Neuronal stem cell (in vitro differentiated cells): ENCODE data around the gene SYNPR.

ENCODE experiments used
- DNase-seq: peaks from one replicate; pipeline ENCODE4 v3.0.0-alpha.2; 2013; ENCODE audit warnings: low spot score
- H2AFZ ChIP-seq: one replicate; pipeline ENCODE4 v1.6.1; 2013; ENCODE audit warnings: mild to moderate bottlenecking, low read length, inconsistent platforms
- H2AK5ac ChIP-seq: 2 replicates; pipeline ENCODE4 v1.6.1; 2013; ENCODE audit warnings: low read depth, mild to moderate bottlenecking, inconsistent platforms, low read length, moderate library complexity, mixed read lengths
- H2BK120ac ChIP-seq: 2 replicates; pipeline ENCODE4 v1.6.1; 2013; ENCODE audit warnings: low read depth, mild to moderate bottlenecking, inconsistent platforms, low read length, moderate library complexity, mixed read lengths
- H2BK12ac ChIP-seq: one replicate; pipeline ENCODE4 v1.6.1; 2013; ENCODE audit warnings: low read length, inconsistent platforms
- H2BK15ac ChIP-seq: 2 replicates; pipeline ENCODE4 v1.6.1; 2013; ENCODE audit warnings: mild to moderate bottlenecking, low read length, inconsistent platforms, mixed read lengths
- H2BK5ac ChIP-seq: one replicate; pipeline ENCODE4 v1.6.1; 2013; ENCODE audit warnings: inconsistent platforms, mild to moderate bottlenecking, low read length, moderate library complexity
- H3K14ac ChIP-seq: one replicate; pipeline ENCODE4 v1.6.1; 2013; ENCODE audit warnings: low read length, inconsistent platforms
- H3K18ac ChIP-seq: 2 replicates; pipeline ENCODE4 v1.6.1; 2013; ENCODE audit warnings: low read length, inconsistent platforms
- H3K23ac ChIP-seq: 2 replicates; pipeline ENCODE4 v1.6.1; 2013; ENCODE audit warnings: low read depth, mild to moderate bottlenecking, mixed read lengths, low read length, inconsistent platforms; ENCODE audit not compliant: poor library complexity
- H3K27ac ChIP-seq: replicated peaks from 3 replicates; pipeline ENCODE4 v1.5.1; 2013; ENCODE audit warnings: low read length, inconsistent platforms
- H3K27me3 ChIP-seq, 3 experiments: 2 replicates each; pipeline ENCODE4 v1.6.1; 2013; ENCODE audit warnings: low read length in 3 of 3, mild to moderate bottlenecking in 2 of 3, inconsistent platforms in 1 of 3, low read depth in 1 of 3, mixed read lengths in 1 of 3, moderate library complexity in 1 of 3; ENCODE audit not compliant: control insufficient read depth in 3 of 3, insufficient read depth in 3 of 3
- H3K36me3 ChIP-seq, 2 donors: replicated peaks in 1 of 2; 2 replicates each; pipeline ENCODE4 v1.6.1; 2013; ENCODE audit warnings: low read length in 2 of 2; ENCODE audit not compliant: control insufficient read depth in 2 of 2, insufficient read depth in 2 of 2
- H3K4ac ChIP-seq: 2 replicates; pipeline ENCODE4 v1.6.1; 2013; ENCODE audit warnings: inconsistent platforms, mild to moderate bottlenecking, low read length, moderate library complexity
- H3K4me1 ChIP-seq, 2 donors: 1 replicate in 1 of 2; 2 replicates in 1 of 2; pipeline ENCODE4 v1.6.1; 2013; ENCODE audit warnings: low read length in 2 of 2, low read depth in 1 of 2; ENCODE audit not compliant: control insufficient read depth in 2 of 2, insufficient read depth in 1 of 2
- H3K4me2 ChIP-seq: one replicate; pipeline ENCODE4 v1.6.1; 2013; ENCODE audit warnings: mild to moderate bottlenecking, low read length, inconsistent platforms; ENCODE audit not compliant: insufficient read depth, poor library complexity, severe bottlenecking
- H3K4me3 ChIP-seq, 2 donors: 2 replicates each; pipeline ENCODE4 v1.5.1; 2013; ENCODE audit warnings: low read length in 2 of 2, mild to moderate bottlenecking in 2 of 2, inconsistent platforms in 1 of 2, moderate library complexity in 1 of 2
- H3K79me1 ChIP-seq: one replicate; pipeline ENCODE4 v1.6.1; 2013; ENCODE audit warnings: low read depth, mild to moderate bottlenecking, inconsistent platforms, low read length, moderate library complexity
- H3K9ac ChIP-seq: one replicate; pipeline ENCODE4 v1.6.1; 2013; ENCODE audit warnings: mild to moderate bottlenecking, low read depth, low read length, inconsistent platforms; ENCODE audit not compliant: poor library complexity
- H3K9me3 ChIP-seq, 2 donors: replicated peaks in 1 of 2; 2 replicates each; pipeline versions ENCODE3 to v1.6.1; 2013; ENCODE audit warnings: low read length in 2 of 2, mild to moderate bottlenecking in 2 of 2, inconsistent platforms in 1 of 2, low read depth in 1 of 2, mixed read lengths in 1 of 2, moderate library complexity in 1 of 2; ENCODE audit not compliant: control insufficient read depth in 2 of 2, insufficient read depth in 1 of 2
- H4K8ac ChIP-seq: one replicate; pipeline ENCODE4 v1.6.1; 2013; ENCODE audit warnings: low read depth, mild to moderate bottlenecking, inconsistent platforms, low read length, moderate library complexity
- H4K91ac ChIP-seq: one replicate; pipeline ENCODE4 v1.6.1; 2013; ENCODE audit warnings: low read length, low read depth, mild to moderate bottlenecking, inconsistent platforms; ENCODE audit not compliant: poor library complexity
- WGBS, 2 donors: extraction: QIAGEN DNeasy Blood & Tissue Kit; methylation state at CpG; one replicate each; pipeline ENCODE4 v1.1.7; 2013; ENCODE audit warnings: missing lambda C conversion rate in 2 of 2, mixed read lengths in 1 of 2; ENCODE audit not compliant: insufficient read length in 2 of 2, insufficient replicate concordance in 1 of 2; ENCODE audit errors: extremely low coverage in 2 of 2; 5-methylcytosine and 5-hydroxymethylcytosine counted together

Gene SYNPR

DNA sequence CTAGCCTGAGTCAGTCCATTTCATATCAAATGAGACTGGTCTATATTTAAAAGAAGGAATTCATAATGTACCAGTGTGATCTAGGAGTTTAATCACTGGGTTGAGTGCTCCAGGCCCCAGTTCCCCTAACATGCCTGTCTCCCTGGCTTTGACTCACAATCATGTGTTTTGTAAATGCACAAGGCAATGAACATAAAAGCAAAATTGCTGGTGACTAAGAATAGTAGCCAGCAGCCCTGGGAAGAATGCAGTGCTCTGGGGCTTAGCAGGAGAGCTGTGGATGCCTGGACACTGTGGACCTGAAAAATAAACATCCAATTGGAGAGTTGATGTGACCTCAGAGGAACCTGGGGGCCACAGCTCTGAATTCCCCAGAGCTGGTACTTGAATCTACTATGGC is 50.3 kb downstream of the SYNPR start:
- Histone ChIP-seq H3K27ac (no peak overlapping the region), H2BK5ac (no peak overlapping the region), H4K8ac (no peak overlapping the region), H2AK5ac (no peak overlapping the region), H3K4me1 (no peaks in the 10 kb centered on the region), H2BK120ac (no peak overlapping the region), H3K9me3 (no peaks in the 10 kb centered on the region), H3K79me1 (no peaks in the 10 kb centered on the region), H3K4me2 (no peak overlapping the region), H4K91ac (no peak overlapping the region), H3K27me3 (no peaks in the 10 kb centered on the region), H3K18ac (no peak overlapping the region), H3K9ac (no peak overlapping the region), H3K36me3 (no peaks in the 10 kb centered on the region), H2AFZ (no peak overlapping the region), H2BK15ac (no peak overlapping the region), H3K14ac (no peak overlapping the region), H2BK12ac (no peak overlapping the region), H3K4me3 (no peak overlapping the region), H3K4ac (no peak overlapping the region), H3K23ac (no peak overlapping the region)
- DNase-seq, result no peak

DNA sequence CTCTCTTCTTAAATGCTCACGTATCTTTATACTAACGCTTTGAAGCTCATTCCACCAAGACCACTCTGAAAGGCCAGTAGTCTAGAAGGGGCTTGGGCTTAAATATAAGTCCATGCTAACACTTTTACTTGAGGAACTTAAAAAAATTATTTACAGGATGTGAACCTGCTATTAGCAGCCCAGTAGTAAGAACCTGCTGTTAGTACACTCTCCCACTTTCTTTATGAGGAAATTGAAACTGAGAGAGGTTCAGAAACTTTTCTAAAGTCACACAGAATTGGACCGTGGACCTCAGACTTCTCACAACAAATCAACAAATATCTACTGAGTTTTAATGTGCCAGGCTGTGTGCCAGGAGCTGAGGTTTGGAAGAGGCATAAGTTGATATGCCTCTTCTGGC is 53.4 kb downstream of the SYNPR start:
- no peaks in the 10 kb centered on the region for H3K9me3 ChIP-seq
- H3K14ac ChIP-seq, result no peak overlapping the region
- no CpG with 5 or more reads among the region's 3 CpGs for WGBS, 2 donors
- H3K4me1 ChIP-seq, result no peaks in the 10 kb centered on the region
- no peak overlapping the region for H2AFZ ChIP-seq
- no peak overlapping the region for H2BK12ac ChIP-seq
- H3K23ac ChIP-seq, result no peak overlapping the region
- no peak overlapping the region for H2BK15ac ChIP-seq
- H3K9ac ChIP-seq, result no peak overlapping the region
- no peak overlapping the region for H2AK5ac ChIP-seq
- no peaks in the 10 kb centered on the region for H3K79me1 ChIP-seq
- H4K91ac ChIP-seq, result no peak overlapping the region
- no peak overlapping the region for H4K8ac ChIP-seq
- H3K4me3 ChIP-seq, result no peak overlapping the region
- H3K27me3 ChIP-seq, result no peaks in the 10 kb centered on the region
- no peak overlapping the region for H2BK120ac ChIP-seq
- H3K27ac ChIP-seq, result no peak overlapping the region
- no peak overlapping the region for H3K4me2 ChIP-seq
- H2BK5ac ChIP-seq, result no peak overlapping the region
- no peaks in the 10 kb centered on the region for H3K36me3 ChIP-seq
- H3K18ac ChIP-seq, result no peak overlapping the region
- no peak for DNase-seq
- no peak overlapping the region for H3K4ac ChIP-seq

DNA sequence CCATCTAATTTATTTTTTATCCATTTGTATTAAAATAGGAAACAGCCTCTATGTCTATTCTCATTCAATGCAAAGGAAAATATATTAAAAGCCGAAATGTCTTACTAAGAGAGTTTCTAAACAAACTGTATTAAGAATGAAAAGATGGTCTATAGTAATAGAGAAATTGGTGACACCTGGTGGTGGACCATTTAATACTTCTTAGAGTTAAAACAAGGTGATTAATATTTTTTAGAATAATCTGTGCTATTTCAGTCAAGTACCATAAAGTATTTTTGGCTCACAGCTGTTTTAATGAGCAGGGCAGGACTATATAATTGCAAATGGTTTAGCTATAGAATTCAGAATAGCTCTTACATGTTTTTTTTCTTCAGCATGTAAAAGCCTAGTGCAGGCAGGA is 55.7 kb downstream of the SYNPR start:
- H3K4ac ChIP-seq, result no peak overlapping the region
- no CpG with 5 or more reads among the region's 1 CpG for WGBS, 2 donors
- no peak overlapping the region for H2BK12ac ChIP-seq
- H3K79me1 ChIP-seq, result no peaks in the 10 kb centered on the region
- no peak overlapping the region for H3K4me3 ChIP-seq
- no peak overlapping the region for H3K9ac ChIP-seq
- no peak overlapping the region for H3K14ac ChIP-seq
- no peaks in the 10 kb centered on the region for H3K4me1 ChIP-seq
- no peak overlapping the region for H3K4me2 ChIP-seq
- H3K27me3 ChIP-seq, result no peaks in the 10 kb centered on the region
- H2BK5ac ChIP-seq, result no peak overlapping the region
- H3K23ac ChIP-seq, result no peak overlapping the region
- H3K27ac ChIP-seq, result no peak overlapping the region
- DNase-seq, result no peak
- no peak overlapping the region for H4K91ac ChIP-seq
- H3K18ac ChIP-seq, result no peak overlapping the region
- no peak overlapping the region for H2AFZ ChIP-seq
- H3K9me3 ChIP-seq, result no peaks in the 10 kb centered on the region
- no peak overlapping the region for H4K8ac ChIP-seq
- H2BK15ac ChIP-seq, result no peak overlapping the region
- H2AK5ac ChIP-seq, result no peak overlapping the region
- no peak overlapping the region for H2BK120ac ChIP-seq
- no peaks in the 10 kb centered on the region for H3K36me3 ChIP-seq

DNA sequence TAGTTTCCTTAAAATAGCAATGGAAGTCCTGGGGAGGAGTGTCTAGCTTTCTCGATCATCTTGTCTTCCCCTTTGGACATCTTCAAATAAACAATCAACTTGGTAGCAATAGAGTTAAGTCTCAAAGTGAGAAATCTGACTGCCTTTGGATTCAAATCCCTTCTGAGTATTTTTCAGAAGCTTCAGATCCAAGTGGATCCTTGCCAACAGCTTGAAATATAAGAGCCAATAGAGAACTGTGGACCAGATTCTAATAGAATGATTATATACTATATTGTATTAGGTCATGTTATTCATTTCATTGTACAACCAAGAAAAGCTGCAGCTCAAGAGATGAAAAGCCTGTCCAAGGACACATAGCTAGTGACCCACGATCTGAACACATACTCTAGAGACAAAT is 60.2 kb downstream of the SYNPR start:
- Histone ChIP-seq H2BK5ac (no peak overlapping the region), H3K14ac (no peak overlapping the region), H3K4me2 (no peak overlapping the region), H3K9me3 (no peaks in the 10 kb centered on the region), H2AFZ (no peak overlapping the region), H2BK120ac (no peak overlapping the region), H4K91ac (no peak overlapping the region), H3K36me3 (no peaks in the 10 kb centered on the region), H4K8ac (no peak overlapping the region), H2BK15ac (no peak overlapping the region), H3K27ac (no peak overlapping the region), H2BK12ac (no peak overlapping the region), H2AK5ac (no peak overlapping the region), H3K4me1 (peaks cover 0 to 1% of the 10 kb centered on the region in 2 donors), H3K23ac (no peak overlapping the region), H3K4ac (no peak overlapping the region), H3K27me3 (no peaks in the 10 kb centered on the region), H3K9ac (no peak overlapping the region), H3K79me1 (no peaks in the 10 kb centered on the region), H3K4me3 (no peak overlapping the region), H3K18ac (no peak overlapping the region)
- DNase-seq, result no peak
- no CpG with 5 or more reads among the region's 2 CpGs for WGBS, 2 donors
